AG04450 (cell line): ENCODE results near the gene GFOD1. TPM values are rescaled to one million over a fixed set of nuclear protein-coding genes. Genes with fewer than 3 reads are reported as not detected.

ENCODE experiments used
- CTCF ChIA-PET: fragments of 300-600, 350-600 bp; formaldehyde crosslinking; extraction: SDS; loops from one replicate; lab custom pipeline; 2022; ENCODE audit warnings: antibody characterized with exemption, inconsistent platforms; lab: Charles Lee
- POLR2A ChIA-PET: fragments of 350-600 bp; formaldehyde crosslinking; extraction: SDS; loops from one replicate; lab custom pipeline; 2021; ENCODE audit warnings: antibody characterized with exemption, inconsistent platforms; lab: Yijun Ruan, JAX
- DNase-seq: peaks from one replicate; pipeline ENCODE4 v3.0.0-alpha.2; 2011; ENCODE audit warnings: low read depth, low spot score
- H3K27ac ChIP-seq: one replicate; pipeline ENCODE4 v1.5.1; 2012; ENCODE audit warnings: low read depth, low read length, control low read depth
- H3K27me3 ChIP-seq: one replicate; pipeline ENCODE4 v1.6.0; 2012; ENCODE audit warnings: low read length; ENCODE audit not compliant: control insufficient read depth, insufficient read depth
- H3K4me3 ChIP-seq: 2 replicates; pipeline ENCODE4 v1.5.1; 2011; ENCODE audit warnings: mild to moderate bottlenecking, low read depth, low read length, control low read depth
- H3K9me3 ChIP-seq: 2 replicates; pipeline ENCODE4 v1.5.1; 2012; ENCODE audit warnings: low read length; ENCODE audit not compliant: control insufficient read depth, insufficient read depth
- CTCF ChIP-seq: IDR thresholded peaks from 2 replicates; pipeline ENCODE4 v1.5.1; 2011; ENCODE audit warnings: low read depth, low read length, control low read depth, inconsistent platforms
- polyA plus RNA-seq: library from polyadenylated mRNA; depleted of rRNA; stranded (reverse); fragments of >200 nt; gene quantifications from 2 replicates; pipeline ENCODE4 v1.2.3, GENCODE V29; 2011

The GFOD1 gene
- polyA plus RNA-seq, 1 experiment: 3.0 TPM

GRCh38 chr6:13452346-13453117 is 34.9 kb downstream of the GFOD1 start:
- CTCF ChIA-PET: interaction anchor here (1.0 kb wide), 1 partner anchor 163 kb away, joined by 3 read pairs; the partner anchor contains the start of gene NOL7
- no peak for TF ChIP-seq CTCF
- DNase-seq: no peak
- Histone ChIP-seq H3K27me3 (no peaks in the 10 kb centered on the region), H3K27ac (no peak overlapping the region), H3K4me3 (no peak overlapping the region), H3K9me3 (no peaks in the 10 kb centered on the region; the same call in 1 of the 2 replicates)
- POLR2A ChIA-PET: no interaction called here

GRCh38 chr6:13451181-13451895 is 36.1 kb downstream of the GFOD1 start:
- TF ChIP-seq CTCF: no peak
- H3K4me3 ChIP-seq: no peak overlapping the region
- ChIA-PET CTCF (no interaction called here), POLR2A (interaction anchor here (0.6 kb wide), 1 partner anchor 35 kb away, joined by 3 read pairs; no protein-coding TSS in a partner anchor)
- no peaks in the 10 kb centered on the region for H3K27me3 ChIP-seq
- no peaks in the 10 kb centered on the region; the same call in 1 of the 2 replicates for H3K9me3 ChIP-seq
- H3K27ac ChIP-seq: no peak overlapping the region
- DNase-seq: no peak

GRCh38 chr6:13450628-13451027 is 36.8 kb downstream of the GFOD1 start:
- ChIA-PET POLR2A (no interaction called here), CTCF (no interaction called here)
- no peak for DNase-seq
- H3K4me3 ChIP-seq: no peak overlapping the region
- no peaks in the 10 kb centered on the region for H3K27me3 ChIP-seq
- no peak for TF ChIP-seq CTCF
- H3K27ac ChIP-seq: peak overlapping the region; percentile 21
- H3K9me3 ChIP-seq: no peaks in the 10 kb centered on the region; the same call in 1 of the 2 replicates

GRCh38 chr6:13447949-13448724 is 39.3 kb downstream of the GFOD1 start:
- TF ChIP-seq CTCF: no peak
- Histone ChIP-seq H3K9me3 (no peaks in the 10 kb centered on the region; the same call in 1 of the 2 replicates), H3K27me3 (no peaks in the 10 kb centered on the region), H3K4me3 (no peak overlapping the region), H3K27ac (no peak overlapping the region)
- CTCF ChIA-PET: no interaction called here
- POLR2A ChIA-PET: no interaction called here
- no peak for DNase-seq
